K562 (cell line): ENCODE results near the gene SERPIND1. TPM values are rescaled to one million over a fixed set of nuclear protein-coding genes. Genes with fewer than 3 reads are reported as not detected.

Experiments used
- ATAC-seq: fragments of 200-7000 bp; cut with Tn5 transposase; 3 replicates; pipeline ENCODE4 v1.9.1; 2020; ENCODE audit warnings: moderate library complexity
- BruUV-seq: library from RNA; stranded (reverse); fragments of 400-500 nt; replicated peaks from 2 replicates; lab custom pipeline; 2021; lab: Mats Ljungman, UMichigan
- CTCF ChIA-PET: fragments of 300-600 bp; formaldehyde crosslinking; extraction: SDS; loops from one replicate; lab custom pipeline; 2021; ENCODE audit warnings: low intra/inter-chr PET ratio; lab: Yijun Ruan, JAX
- POLR2A ChIA-PET: fragments of 300-600, 350-650 bp; sonication (Branson Sonifier 250); formaldehyde crosslinking; extraction: SDS; loops from one replicate; lab custom pipeline; 2021; ENCODE audit warnings: antibody characterized with exemption, inconsistent platforms; lab: Yijun Ruan, JAX
- DNase-seq, 4 experiments: peaks; one replicate each; pipeline versions ENCODE4 v3.0.0 to v3.0.0-alpha.2; 2011 to 2018; ENCODE audit warnings: low spot score in 3 of 4, mixed read lengths in 3 of 4; ENCODE audit errors: extremely low read depth in 1 of 4
- FAIRE-seq: peaks from 2 replicates; lab custom pipeline; 2011; peaks lifted over from hg19 to GRCh38; lab: Jason Lieb, UNC
- H2AFZ ChIP-seq: 2 replicates; pipeline ENCODE4 v1.6.0; 2011; ENCODE audit warnings: low read depth, low read length, control low read depth, inconsistent platforms
- H3K27ac ChIP-seq: fragments of 200-600 bp; 3 replicates; pipeline ENCODE4 v1.8.0; 2011; ENCODE audit warnings: low read depth, mild to moderate bottlenecking, control low read depth, inconsistent platforms, low read length, moderate library complexity, mixed read lengths; ENCODE audit errors: extremely low read depth
- H3K27me3 ChIP-seq, 2 experiments: fragments of 300-600 bp in 1 of 2; 2 replicates in 1 of 2; 3 replicates in 1 of 2; pipeline versions ENCODE4 v1.6.0 to v1.8.0; 2011; ENCODE audit warnings: inconsistent platforms in 2 of 2, low read length in 2 of 2, mild to moderate bottlenecking in 1 of 2, mixed read lengths in 1 of 2, moderate library complexity in 1 of 2; ENCODE audit not compliant: control insufficient read depth in 2 of 2, insufficient read depth in 2 of 2
- H3K36me3 ChIP-seq: fragments of 300-600 bp; 3 replicates; pipeline ENCODE4 v1.8.0; 2011; ENCODE audit warnings: mild to moderate bottlenecking, low read length, inconsistent platforms; ENCODE audit not compliant: control insufficient read depth, insufficient read depth
- H3K4me1 ChIP-seq, 2 experiments: fragments of 200-600 bp in 1 of 2; replicated peaks in 1 of 2; 2 replicates in 1 of 2; 3 replicates in 1 of 2; pipeline versions ENCODE4 v1.5.1 to v1.8.0; 2011; ENCODE audit warnings: inconsistent platforms in 2 of 2, low read length in 2 of 2, mild to moderate bottlenecking in 1 of 2, mixed read lengths in 1 of 2, moderate library complexity in 1 of 2; ENCODE audit not compliant: control insufficient read depth in 2 of 2, insufficient read depth in 2 of 2
- H3K4me2 ChIP-seq: 2 replicates; pipeline ENCODE4 v1.6.1; 2011; ENCODE audit warnings: low read length, control low read depth, inconsistent platforms, mixed read lengths; ENCODE audit not compliant: insufficient read depth
- H3K4me3 ChIP-seq: fragments of 200-600 bp; sonication (generic), shearing (Covaris generic); 2 replicates; pipeline ENCODE4 v1.5.1; 2016; ENCODE audit warnings: control low read depth, inconsistent platforms
- H3K79me2 ChIP-seq: fragments of 200-600 bp; 3 replicates; pipeline ENCODE4 v1.8.0; 2011; ENCODE audit warnings: low read length, inconsistent platforms; ENCODE audit not compliant: control insufficient read depth, insufficient read depth
- H3K9ac ChIP-seq, 2 experiments: 2 replicates each; pipeline versions ENCODE4 v1.6.0 to v1.6.1; 2011; ENCODE audit warnings: low read depth in 2 of 2, low read length in 2 of 2, control low read depth in 1 of 2, inconsistent platforms in 1 of 2, mild to moderate bottlenecking in 1 of 2, mixed read lengths in 1 of 2; ENCODE audit not compliant: insufficient read depth in 1 of 2
- H3K9me1 ChIP-seq: one replicate; pipeline ENCODE4 v1.6.0; 2011; ENCODE audit warnings: inconsistent platforms, mild to moderate bottlenecking, low read length, moderate library complexity; ENCODE audit not compliant: control insufficient read depth, insufficient read depth
- H3K9me3 ChIP-seq: replicated peaks from 2 replicates; pipeline ENCODE4 v1.5.1; 2011; ENCODE audit warnings: low read depth, low read length, inconsistent platforms; ENCODE audit not compliant: control insufficient read depth, insufficient read depth
- H4K20me1 ChIP-seq: replicated peaks from 2 replicates; pipeline ENCODE4 v1.6.1; 2011; ENCODE audit warnings: low read length, inconsistent platforms, mixed read lengths; ENCODE audit not compliant: control insufficient read depth, insufficient read depth
- BRCA1 ChIP-seq, 2 experiments: fragments of 450-650 bp in 1 of 2; sonication (generic) in 1 of 2; formaldehyde crosslinking in 1 of 2; IDR thresholded peaks; 2 replicates each; pipeline versions ENCODE4 v1.5.0 to v1.6.1; 2017 to 2020; ENCODE audit warnings: mild to moderate bottlenecking in 1 of 2, missing genetic modification reagents in 1 of 2
- SRSF3 ChIP-seq: fragments of 200-400 bp; formaldehyde crosslinking; IDR thresholded peaks from 2 replicates; pipeline ENCODE4 v1.6.1; 2016; ENCODE audit warnings: mild to moderate bottlenecking, low read length, moderate library complexity; ENCODE audit not compliant: insufficient read depth
- WHSC1 ChIP-seq: IDR thresholded peaks from one replicate; pipeline ENCODE4 v1.6.1; 2012; ENCODE audit warnings: low read length, control low read depth, inconsistent platforms
- WGBS: fragments of 100-300 bp; shearing (Covaris generic); methylation state at CpG from one replicate; pipeline ENCODE4 v1.1.6; 2016; ENCODE audit warnings: low coverage, mixed read lengths; ENCODE audit not compliant: insufficient coverage; ENCODE audit errors: missing lambda C conversion rate; 5-methylcytosine and 5-hydroxymethylcytosine counted together
- in situ Hi-C: fragments of 300-500 bp; cut with MboI; formaldehyde crosslinking; loops from 4 replicates; pipeline ENCODE4 v1.15.0; 2018; ENCODE audit warnings: inconsistent platforms, mixed read lengths
- intact Hi-C: fragments of 100-400 bp; cut with micrococcal nuclease; formaldehyde crosslinking; loops from 2 replicates; pipeline ENCODE4 v1.14.2; 2022
- polyA plus RNA-seq, 8 experiments: library from polyadenylated mRNA; depleted of rRNA in 4 of 8; stranded (reverse) in 5 of 8; unstranded in 3 of 8; fragments of >200 nt; fragmentation: Nextera tagmentation in 2 of 8; fragmentation: Illumina TruSeq in 1 of 8; extraction: Ambion mirVana in 2 of 8; extraction: Trizol in 1 of 8; gene quantifications; 2 replicates each; pipeline versions ENCODE4 v1.2.1 to v1.2.3, GENCODE V29; 2011 to 2014; ENCODE audit warnings: inconsistent platforms in 1 of 8, missing spikeins in 1 of 8
- total RNA-seq, 7 experiments: library from RNA; depleted of rRNA in 6 of 7; stranded (reverse); fragments of >200 nt in 6 of 7; fragmentation: Illumina TruSeq in 2 of 7; extraction: Trizol in 2 of 7; gene quantifications; 2 replicates each; pipeline versions ENCODE4 v1.2.1 to v1.2.3, GENCODE V29; 2011 to 2021; ENCODE audit warnings: low replicate concordance in 1 of 7
- TF ChIP-seq, protein P1 (sequence below), 2 experiments: fragments of 200-800 bp in 1 of 2; sonication (Bioruptor generic) in 1 of 2; sonication (generic) in 1 of 2; formaldehyde crosslinking in 1 of 2; IDR thresholded peaks in 1 of 2; conservative IDR thresholded peaks in 1 of 2; 2 replicates each; pipeline versions ENCODE4 v1.5.0 to v1.6.1; 2016 to 2020; ENCODE audit warnings: missing compliant biosample characterization in 1 of 2, missing genetic modification characterization in 1 of 2, missing genetic modification reagents in 1 of 2
- TF ChIP-seq, protein P2 (sequence below), 2 experiments: fragments of 250-450 bp in 1 of 2; fragments of 450-650 bp in 1 of 2; sonication (Bioruptor Pico) in 1 of 2; IDR thresholded peaks; 2 replicates each; pipeline versions ENCODE4 v1.6.1 to v1.8.0; 2016 to 2021; ENCODE audit warnings: mild to moderate bottlenecking in 2 of 2, moderate library complexity in 2 of 2, missing compliant biosample characterization in 1 of 2, missing genetic modification characterization in 1 of 2
- TF ChIP-seq, protein P3 (sequence below): sonication (generic); formaldehyde crosslinking; IDR thresholded peaks from 2 replicates; pipeline ENCODE4 v1.8.1; 2023; ENCODE audit warnings: mild to moderate bottlenecking, missing genetic modification reagents
- TF ChIP-seq, protein P4 (sequence below): sonication (generic); formaldehyde crosslinking; IDR thresholded peaks from 2 replicates; pipeline ENCODE4 v1.5.0; 2020; ENCODE audit warnings: missing genetic modification reagents
- TF ChIP-seq, protein P5 (sequence below): fragments of 250-450 bp; sonication (Bioruptor Pico); IDR thresholded peaks from 2 replicates; pipeline ENCODE4 v1.8.0; 2022; ENCODE audit warnings: moderate library complexity, mild to moderate bottlenecking, inconsistent platforms
- TF ChIP-seq, protein P6 (sequence below), 3 experiments: fragments of 200-800 bp in 1 of 3; sonication (Bioruptor generic) in 1 of 3; sonication (generic) in 1 of 3; formaldehyde crosslinking in 1 of 3; IDR thresholded peaks; 2 replicates each; pipeline versions ENCODE4 v1.6.1 to v1.8.0; 2016 to 2022; ENCODE audit warnings: mild to moderate bottlenecking in 2 of 3, missing compliant biosample characterization in 2 of 3, missing genetic modification characterization in 2 of 3, missing genetic modification reagents in 1 of 3

The SERPIND1 gene
- total and polyA plus RNA-seq, 9 of the 15 experiments (the other 6 are each of a cell fraction or from before 2014, with no cell fraction given), result 0.04 to 0.11 (median 0.09) TPM; not detected in 6

DNA sequence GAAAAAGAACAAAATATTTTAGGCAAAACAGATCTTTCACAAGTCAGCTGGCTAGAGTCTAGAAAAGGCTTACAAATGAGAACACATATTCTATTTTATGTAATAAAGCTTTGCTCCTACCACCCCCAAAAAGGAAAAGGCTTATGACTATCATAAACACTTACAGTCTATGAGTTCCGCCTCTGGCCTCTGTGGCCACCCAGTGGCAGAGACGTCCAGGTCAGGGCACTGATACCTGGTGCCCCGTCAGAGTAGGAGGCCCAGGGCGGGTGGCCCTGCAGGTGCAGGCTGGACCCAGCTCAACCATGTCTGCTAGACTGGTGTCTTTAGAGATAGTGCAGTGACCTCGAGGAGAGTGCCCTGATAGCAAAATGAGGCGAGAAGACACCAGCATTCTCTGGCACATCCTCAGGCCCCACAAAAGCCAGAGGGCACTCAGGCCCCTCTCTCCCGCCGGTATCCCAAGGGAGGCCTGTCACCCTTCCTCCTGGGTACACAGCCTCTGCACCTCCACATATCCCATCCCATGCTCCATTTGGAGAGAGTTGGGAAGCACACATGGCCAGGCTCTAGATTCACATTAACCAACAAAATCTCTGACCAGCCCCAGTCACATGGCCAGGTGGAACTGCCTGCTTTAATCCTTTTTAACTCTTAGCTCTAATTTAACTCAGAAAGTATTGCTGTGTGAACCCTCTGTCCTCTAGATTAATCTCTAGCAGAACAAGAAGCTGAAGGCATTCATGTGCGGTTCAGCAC, 27.3 kb upstream of the SERPIND1 start:
- peak overlapping the region in 1 of 2 experiments; percentile 58; a peak in 2 of 4 replicates for H3K9ac ChIP-seq
- H3K36me3 ChIP-seq, result peaks cover 84% of the 10 kb centered on the region; the same call in 2 of the 3 replicates
- FAIRE-seq (no peak), DNase-seq (no peak), ATAC-seq (no peak)
- no TSS peak for BruUV-seq
- 83% methylated on average over 9 of the region's 9 CpGs for WGBS
- H3K4me2 ChIP-seq, result no peak overlapping the region
- H3K27me3 ChIP-seq, result no peaks in the 10 kb centered on the region
- peaks cover 17% of the 10 kb centered on the region for H4K20me1 ChIP-seq
- ChIA-PET POLR2A (interaction anchor here (0.6 to 3.7 kb wide), 10 partner anchors 10 to 343 kb away, joined by 3 to 21 read pairs (median 4); no protein-coding TSS in a partner anchor), CTCF (no interaction called here)
- no peak overlapping the region for H3K4me3 ChIP-seq
- H3K79me2 ChIP-seq, result no peaks in the 10 kb centered on the region
- no peak overlapping the region for H3K27ac ChIP-seq
- in situ Hi-C loops (no loop called here), intact Hi-C loops (no loop called here)
- no peak overlapping the region for H2AFZ ChIP-seq
- H3K9me1 ChIP-seq, result no peaks in the 10 kb centered on the region
- H3K4me1 ChIP-seq, result peaks cover 4 to 9% of the 10 kb centered on the region in 2 experiments; a peak in 3 of 5 replicates
- H3K9me3 ChIP-seq, result no peaks in the 10 kb centered on the region
- TF ChIP-seq, protein P1, sequence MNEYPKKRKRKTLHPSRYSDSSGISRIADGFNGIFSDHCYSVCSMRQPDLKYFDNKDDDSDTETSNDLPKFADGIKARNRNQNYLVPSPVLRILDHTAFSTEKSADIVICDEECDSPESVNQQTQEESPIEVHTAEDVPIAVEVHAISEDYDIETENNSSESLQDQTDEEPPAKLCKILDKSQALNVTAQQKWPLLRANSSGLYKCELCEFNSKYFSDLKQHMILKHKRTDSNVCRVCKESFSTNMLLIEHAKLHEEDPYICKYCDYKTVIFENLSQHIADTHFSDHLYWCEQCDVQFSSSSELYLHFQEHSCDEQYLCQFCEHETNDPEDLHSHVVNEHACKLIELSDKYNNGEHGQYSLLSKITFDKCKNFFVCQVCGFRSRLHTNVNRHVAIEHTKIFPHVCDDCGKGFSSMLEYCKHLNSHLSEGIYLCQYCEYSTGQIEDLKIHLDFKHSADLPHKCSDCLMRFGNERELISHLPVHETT (CRISPR knock-in tag; conservative IDR thresholded peaks at IDR 0.05 in 1 of 2, IDR thresholded peaks at IDR 0.05 in 1 of 2), result 0 out of 4 replicates have a peak, but pooled peaks of 1 of the 2 experiments have one; percentile 81
- TF ChIP-seq BRCA1 (IDR thresholded peaks at IDR 0.05) (no peak), BRCA1 (CRISPR knock-in tag; IDR thresholded peaks at IDR 0.05) (peak; percentile 59; the same call in 1 of the 2 replicates), WHSC1 (peak; percentile 72), SRSF3 (0 out of 2 replicates have a peak, but pooled peaks have one; percentile 18)
- TF ChIP-seq, protein P2, sequence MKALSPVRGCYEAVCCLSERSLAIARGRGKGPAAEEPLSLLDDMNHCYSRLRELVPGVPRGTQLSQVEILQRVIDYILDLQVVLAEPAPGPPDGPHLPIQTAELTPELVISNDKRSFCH (CRISPR knock-in tag; IDR thresholded peaks at IDR 0.05), result peak; percentile 7; the same call in 1 of the 2 replicates
- TF ChIP-seq, protein P2 (tag; IDR thresholded peaks at IDR 0.05), result 0 out of 2 replicates have a peak, but pooled peaks have one; percentile 22
- TF ChIP-seq, protein P3, sequence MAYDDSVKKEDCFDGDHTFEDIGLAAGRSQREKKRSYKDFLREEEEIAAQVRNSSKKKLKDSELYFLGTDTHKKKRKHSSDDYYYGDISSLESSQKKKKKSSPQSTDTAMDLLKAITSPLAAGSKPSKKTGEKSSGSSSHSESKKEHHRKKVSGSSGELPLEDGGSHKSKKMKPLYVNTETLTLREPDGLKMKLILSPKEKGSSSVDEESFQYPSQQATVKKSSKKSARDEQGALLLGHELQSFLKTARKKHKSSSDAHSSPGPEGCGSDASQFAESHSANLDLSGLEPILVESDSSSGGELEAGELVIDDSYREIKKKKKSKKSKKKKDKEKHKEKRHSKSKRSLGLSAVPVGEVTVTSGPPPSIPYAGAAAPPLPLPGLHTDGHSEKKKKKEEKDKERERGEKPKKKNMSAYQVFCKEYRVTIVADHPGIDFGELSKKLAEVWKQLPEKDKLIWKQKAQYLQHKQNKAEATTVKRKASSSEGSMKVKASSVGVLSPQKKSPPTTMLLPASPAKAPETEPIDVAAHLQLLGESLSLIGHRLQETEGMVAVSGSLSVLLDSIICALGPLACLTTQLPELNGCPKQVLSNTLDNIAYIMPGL (CRISPR knock-in tag), result 0 out of 2 replicates have a peak, but pooled peaks have one; percentile 29
- TF ChIP-seq, protein P4, sequence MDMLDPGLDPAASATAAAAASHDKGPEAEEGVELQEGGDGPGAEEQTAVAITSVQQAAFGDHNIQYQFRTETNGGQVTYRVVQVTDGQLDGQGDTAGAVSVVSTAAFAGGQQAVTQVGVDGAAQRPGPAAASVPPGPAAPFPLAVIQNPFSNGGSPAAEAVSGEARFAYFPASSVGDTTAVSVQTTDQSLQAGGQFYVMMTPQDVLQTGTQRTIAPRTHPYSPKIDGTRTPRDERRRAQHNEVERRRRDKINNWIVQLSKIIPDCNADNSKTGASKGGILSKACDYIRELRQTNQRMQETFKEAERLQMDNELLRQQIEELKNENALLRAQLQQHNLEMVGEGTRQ, result peak; percentile 25; the same call in 1 of the 2 replicates
- TF ChIP-seq, protein P5, sequence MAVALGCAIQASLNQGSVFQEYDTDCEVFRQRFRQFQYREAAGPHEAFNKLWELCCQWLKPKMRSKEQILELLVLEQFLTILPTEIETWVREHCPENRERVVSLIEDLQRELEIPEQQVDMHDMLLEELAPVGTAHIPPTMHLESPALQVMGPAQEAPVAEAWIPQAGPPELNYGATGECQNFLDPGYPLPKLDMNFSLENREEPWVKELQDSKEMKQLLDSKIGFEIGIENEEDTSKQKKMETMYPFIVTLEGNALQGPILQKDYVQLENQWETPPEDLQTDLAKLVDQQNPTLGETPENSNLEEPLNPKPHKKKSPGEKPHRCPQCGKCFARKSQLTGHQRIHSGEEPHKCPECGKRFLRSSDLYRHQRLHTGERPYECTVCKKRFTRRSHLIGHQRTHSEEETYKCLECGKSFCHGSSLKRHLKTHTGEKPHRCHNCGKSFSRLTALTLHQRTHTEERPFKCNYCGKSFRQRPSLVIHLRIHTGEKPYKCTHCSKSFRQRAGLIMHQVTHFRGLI (CRISPR knock-in tag), result no peak
- TF ChIP-seq, protein P6, sequence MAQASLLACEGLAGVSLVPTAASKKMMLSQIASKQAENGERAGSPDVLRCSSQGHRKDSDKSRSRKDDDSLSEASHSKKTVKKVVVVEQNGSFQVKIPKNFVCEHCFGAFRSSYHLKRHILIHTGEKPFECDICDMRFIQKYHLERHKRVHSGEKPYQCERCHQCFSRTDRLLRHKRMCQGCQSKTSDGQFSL (CRISPR knock-in tag; IDR thresholded peaks at IDR 0.05), result no peak
- TF ChIP-seq, protein P6 (tag; IDR thresholded peaks at IDR 0.05), result peak in 1 of 2 experiments; percentile 52; a peak in 1 of 4 replicates
